Activated T-helper 2 cell treated with anti-CD3 and anti-CD28 coated beads, Interferon-gamma antibody, Interleukin-2, Interleukin-4, amounts not matched to agents 10 μg/mL and 5 μg/mL and 100 μg/mL, durations not matched to agents 14 hours and 24 hours and 36 hours (primary cell): ENCODE results near the gene TEC. TPM values are rescaled to one million over a fixed set of nuclear protein-coding genes. Genes with fewer than 3 reads are reported as not detected.

Experiments
- DNase-seq: peaks from one replicate; pipeline ENCODE4 v3.0.0; 2021; ENCODE audit warnings: low spot score
- H3K27ac Mint-ChIP-seq: one replicate; pipeline ENCODE4 v1.8.0; 2021; ENCODE audit warnings: mixed read lengths
- H3K27me3 Mint-ChIP-seq: one replicate; pipeline ENCODE4 v1.8.0; 2021; ENCODE audit warnings: low read depth, mixed read lengths
- H3K36me3 Mint-ChIP-seq: one replicate; pipeline ENCODE4 v1.8.0; 2021; ENCODE audit warnings: low read depth, mixed read lengths
- H3K4me1 Mint-ChIP-seq: one replicate; pipeline ENCODE4 v1.8.0; 2021; ENCODE audit warnings: low read depth, mixed read lengths
- H3K4me3 Mint-ChIP-seq: one replicate; pipeline ENCODE4 v1.8.0; 2021; ENCODE audit warnings: low read depth, mild to moderate bottlenecking, moderate library complexity, mixed read lengths
- H3K9me3 Mint-ChIP-seq: one replicate; pipeline ENCODE4 v1.8.0; 2021; ENCODE audit warnings: mixed read lengths
- intact Hi-C: fragments of 100-400 bp; cut with micrococcal nuclease; formaldehyde crosslinking; loops from one replicate; pipeline ENCODE4 v1.15.1; 2023
- total RNA-seq: library from RNA; stranded (reverse); gene quantifications from 2 replicates; pipeline ENCODE4 v1.2.3, GENCODE V29; 2022

TEC gene
- total RNA-seq, 1 donor from 2014 or later: 2.2 TPM

- H3K9me3 Mint-ChIP-seq: no peaks in the 10 kb centered on the region
- no peaks in the 10 kb centered on the region for H3K36me3 Mint-ChIP-seq
- H3K4me3 Mint-ChIP-seq: no peak overlapping the region
- DNase-seq: no peak
- H3K27me3 Mint-ChIP-seq: no peaks in the 10 kb centered on the region
- intact Hi-C loops: no loop called here
- H3K4me1 Mint-ChIP-seq: peaks cover 9% of the 10 kb centered on the region
- H3K27ac Mint-ChIP-seq: no peak overlapping the region
Observed at GRCh38 chr4:48114412-48114811, 155.2 kb downstream of the TEC start.

GRCh38 chr4:48112017-48112667 lies 157.5 kb downstream of the TEC start:
- Mint-ChIP-seq H3K9me3 (no peaks in the 10 kb centered on the region), H3K4me3 (no peak overlapping the region), H3K4me1 (peaks cover 6% of the 10 kb centered on the region), H3K36me3 (no peaks in the 10 kb centered on the region), H3K27me3 (no peaks in the 10 kb centered on the region), H3K27ac (no peak overlapping the region)
- DNase-seq: no peak
- intact Hi-C loops: no loop called here

GRCh38 chr4:48110452-48110978 lies 159.1 kb downstream of the TEC start:
- Mint-ChIP-seq H3K27ac (no peak overlapping the region), H3K9me3 (no peaks in the 10 kb centered on the region), H3K27me3 (no peaks in the 10 kb centered on the region), H3K36me3 (no peaks in the 10 kb centered on the region), H3K4me1 (peaks cover 8% of the 10 kb centered on the region), H3K4me3 (no peak overlapping the region)
- no peak for DNase-seq
- intact Hi-C loops: no loop called here

GRCh38 chr4:48109413-48110263 lies 160.0 kb downstream of the TEC start:
- no peak overlapping the region for H3K27ac Mint-ChIP-seq
- no peaks in the 10 kb centered on the region for H3K9me3 Mint-ChIP-seq
- no peak for DNase-seq
- no peaks in the 10 kb centered on the region for H3K27me3 Mint-ChIP-seq
- intact Hi-C loops: loop anchor here (10.0 kb wide), 1 partner anchor 275 kb away; the partner anchor contains the start of gene CORIN
- H3K36me3 Mint-ChIP-seq: no peaks in the 10 kb centered on the region
- peaks cover 11% of the 10 kb centered on the region for H3K4me1 Mint-ChIP-seq
- no peak overlapping the region for H3K4me3 Mint-ChIP-seq

- DNase-seq: no peak
- peaks cover 15% of the 10 kb centered on the region for H3K4me1 Mint-ChIP-seq
- H3K27ac Mint-ChIP-seq: no peak overlapping the region
- no peaks in the 10 kb centered on the region for H3K9me3 Mint-ChIP-seq
- H3K36me3 Mint-ChIP-seq: no peaks in the 10 kb centered on the region
- H3K27me3 Mint-ChIP-seq: no peaks in the 10 kb centered on the region
- no peak overlapping the region for H3K4me3 Mint-ChIP-seq
- intact Hi-C loops: loop anchor here (10.0 kb wide), 1 partner anchor 274 kb away; the partner anchor contains the start of gene CORIN
Observed at GRCh38 chr4:48108309-48109073, 161.1 kb downstream of the TEC start.

- Mint-ChIP-seq H3K27ac (no peak overlapping the region), H3K4me3 (no peak overlapping the region), H3K36me3 (no peaks in the 10 kb centered on the region), H3K27me3 (no peaks in the 10 kb centered on the region), H3K4me1 (peaks cover 20% of the 10 kb centered on the region), H3K9me3 (no peaks in the 10 kb centered on the region)
- no peak for DNase-seq
- intact Hi-C loops: loop anchor here (10.0 kb wide), 1 partner anchor 270 kb away; the partner anchor contains the start of gene CORIN
Observed at GRCh38 chr4:48105230-48105629, 164.4 kb downstream of the TEC start.

GRCh38 chr4:48103483-48104139 lies 166.0 kb downstream of the TEC start:
- Mint-ChIP-seq H3K36me3 (no peaks in the 10 kb centered on the region), H3K9me3 (no peaks in the 10 kb centered on the region), H3K4me3 (no peak overlapping the region), H3K4me1 (peaks cover 15% of the 10 kb centered on the region), H3K27ac (peak overlapping the region; percentile 54), H3K27me3 (no peaks in the 10 kb centered on the region)
- no peak for DNase-seq
- intact Hi-C loops: loop anchor here (1.0 to 10.0 kb wide), 6 partner anchors 9 to 269 kb away; partner anchors contain the start of gene CORIN

GRCh38 chr4:48102303-48102702 lies 167.3 kb downstream of the TEC start:
- Mint-ChIP-seq H3K4me3 (no peak overlapping the region), H3K36me3 (no peaks in the 10 kb centered on the region), H3K4me1 (peaks cover 15% of the 10 kb centered on the region), H3K27me3 (no peaks in the 10 kb centered on the region), H3K27ac (no peak overlapping the region), H3K9me3 (no peaks in the 10 kb centered on the region)
- no peak for DNase-seq
- intact Hi-C loops: loop anchor here (2.0 to 10.0 kb wide), 4 partner anchors 56 to 268 kb away; partner anchors contain the start of gene CORIN

GRCh38 chr4:48100256-48100655 lies 169.4 kb downstream of the TEC start:
- H3K4me1 Mint-ChIP-seq: peaks cover 11% of the 10 kb centered on the region
- H3K27me3 Mint-ChIP-seq: peaks cover 3% of the 10 kb centered on the region
- no peak overlapping the region for H3K27ac Mint-ChIP-seq
- H3K36me3 Mint-ChIP-seq: no peaks in the 10 kb centered on the region
- H3K9me3 Mint-ChIP-seq: no peaks in the 10 kb centered on the region
- intact Hi-C loops: loop anchor here (10.0 kb wide), 1 partner anchor 265 kb away; the partner anchor contains the start of gene CORIN
- DNase-seq: no peak
- H3K4me3 Mint-ChIP-seq: no peak overlapping the region

- H3K27ac Mint-ChIP-seq: no peak overlapping the region
- intact Hi-C loops: loop anchor here (2.0 kb wide), 1 partner anchor 43 kb away; no protein-coding TSS in a partner anchor
- no peak for DNase-seq
- H3K4me1 Mint-ChIP-seq: peaks cover 16% of the 10 kb centered on the region
- no peaks in the 10 kb centered on the region for H3K9me3 Mint-ChIP-seq
- H3K36me3 Mint-ChIP-seq: no peaks in the 10 kb centered on the region
- H3K27me3 Mint-ChIP-seq: peaks cover 4% of the 10 kb centered on the region
- H3K4me3 Mint-ChIP-seq: no peak overlapping the region
Observed at GRCh38 chr4:48095441-48095840, 174.2 kb downstream of the TEC start.

- Mint-ChIP-seq H3K27ac (peak overlapping the region; percentile 7), H3K9me3 (no peaks in the 10 kb centered on the region), H3K27me3 (peaks cover 4% of the 10 kb centered on the region), H3K4me1 (peaks cover 16% of the 10 kb centered on the region), H3K4me3 (no peak overlapping the region), H3K36me3 (no peaks in the 10 kb centered on the region)
- DNase-seq: no peak
- intact Hi-C loops: loop anchor here (1.0 to 2.0 kb wide), 3 partner anchors 9 to 45 kb away; no protein-coding TSS in a partner anchor
Observed at GRCh38 chr4:48093991-48094416, 175.6 kb downstream of the TEC start.

- Mint-ChIP-seq H3K36me3 (no peaks in the 10 kb centered on the region), H3K4me3 (no peak overlapping the region), H3K27me3 (peaks cover 4% of the 10 kb centered on the region), H3K9me3 (no peaks in the 10 kb centered on the region), H3K27ac (no peak overlapping the region), H3K4me1 (peaks cover 16% of the 10 kb centered on the region)
- intact Hi-C loops: no loop called here
- DNase-seq: no peak
Observed at GRCh38 chr4:48090621-48091020, 179.0 kb downstream of the TEC start.
